22Rv1 (cell line): ENCODE data around the gene NFIX.

Source experiments
- H3K27ac ChIP-seq: fragments of 450-650 bp; 2 replicates; pipeline ENCODE4 v1.5.1; 2017
- ZFX ChIP-seq: fragments of 450-650 bp; IDR thresholded peaks from 2 replicates; pipeline ENCODE4 v1.6.1; 2017; ENCODE audit warnings: antibody characterized with exemption, borderline replicate concordance
- TF ChIP-seq, protein P1 (sequence below): fragments of 450-650 bp; IDR thresholded peaks from 2 replicates; pipeline ENCODE4 v1.5.1; 2017; ENCODE audit warnings: mild to moderate bottlenecking

NFIX gene

DNA sequence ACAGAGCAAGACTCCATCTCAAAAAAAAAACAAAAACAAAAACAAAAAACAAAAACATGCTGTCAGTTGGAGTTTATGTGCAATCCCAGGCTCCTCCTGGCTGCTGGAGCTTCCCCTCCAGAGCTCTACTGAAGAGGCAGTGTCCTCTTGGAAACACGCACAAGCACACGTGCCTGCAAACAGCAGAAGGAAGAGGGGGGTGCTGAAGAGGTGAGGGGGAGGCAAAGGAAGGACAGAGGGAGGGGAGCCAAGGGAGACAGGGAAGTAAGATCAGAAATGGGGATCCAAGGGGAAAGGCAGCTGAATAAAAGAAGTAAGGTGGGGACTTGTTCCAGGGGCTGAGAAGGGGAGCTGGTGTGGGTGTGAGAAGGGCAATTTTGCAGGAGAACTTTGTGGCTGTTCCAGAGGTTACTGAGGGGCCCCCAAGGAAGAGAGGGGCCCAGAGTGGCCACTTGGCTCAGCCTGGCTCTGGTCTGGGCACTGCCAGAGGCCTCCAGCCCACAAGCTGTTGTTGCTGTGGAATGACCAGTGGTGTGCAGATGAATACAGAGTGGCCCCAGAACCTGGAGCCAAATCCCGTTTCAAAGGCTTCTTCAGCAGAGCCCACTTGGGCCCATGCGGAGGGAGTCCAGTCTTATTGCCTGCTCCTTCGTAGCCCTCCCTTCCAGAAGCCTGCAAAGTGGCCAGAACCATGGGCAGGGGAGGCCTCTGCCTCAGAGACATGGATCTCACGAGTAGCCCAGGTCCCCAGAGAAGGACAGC is 73.0 kb downstream of the NFIX start:
- TF ChIP-seq, protein P1, sequence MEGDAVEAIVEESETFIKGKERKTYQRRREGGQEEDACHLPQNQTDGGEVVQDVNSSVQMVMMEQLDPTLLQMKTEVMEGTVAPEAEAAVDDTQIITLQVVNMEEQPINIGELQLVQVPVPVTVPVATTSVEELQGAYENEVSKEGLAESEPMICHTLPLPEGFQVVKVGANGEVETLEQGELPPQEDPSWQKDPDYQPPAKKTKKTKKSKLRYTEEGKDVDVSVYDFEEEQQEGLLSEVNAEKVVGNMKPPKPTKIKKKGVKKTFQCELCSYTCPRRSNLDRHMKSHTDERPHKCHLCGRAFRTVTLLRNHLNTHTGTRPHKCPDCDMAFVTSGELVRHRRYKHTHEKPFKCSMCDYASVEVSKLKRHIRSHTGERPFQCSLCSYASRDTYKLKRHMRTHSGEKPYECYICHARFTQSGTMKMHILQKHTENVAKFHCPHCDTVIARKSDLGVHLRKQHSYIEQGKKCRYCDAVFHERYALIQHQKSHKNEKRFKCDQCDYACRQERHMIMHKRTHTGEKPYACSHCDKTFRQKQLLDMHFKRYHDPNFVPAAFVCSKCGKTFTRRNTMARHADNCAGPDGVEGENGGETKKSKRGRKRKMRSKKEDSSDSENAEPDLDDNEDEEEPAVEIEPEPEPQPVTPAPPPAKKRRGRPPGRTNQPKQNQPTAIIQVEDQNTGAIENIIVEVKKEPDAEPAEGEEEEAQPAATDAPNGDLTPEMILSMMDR, result no peak
- TF ChIP-seq ZFX, result no peak
- H3K27ac ChIP-seq, result peak overlapping the region; percentile 17; the same call in 1 of the 2 replicates

DNA sequence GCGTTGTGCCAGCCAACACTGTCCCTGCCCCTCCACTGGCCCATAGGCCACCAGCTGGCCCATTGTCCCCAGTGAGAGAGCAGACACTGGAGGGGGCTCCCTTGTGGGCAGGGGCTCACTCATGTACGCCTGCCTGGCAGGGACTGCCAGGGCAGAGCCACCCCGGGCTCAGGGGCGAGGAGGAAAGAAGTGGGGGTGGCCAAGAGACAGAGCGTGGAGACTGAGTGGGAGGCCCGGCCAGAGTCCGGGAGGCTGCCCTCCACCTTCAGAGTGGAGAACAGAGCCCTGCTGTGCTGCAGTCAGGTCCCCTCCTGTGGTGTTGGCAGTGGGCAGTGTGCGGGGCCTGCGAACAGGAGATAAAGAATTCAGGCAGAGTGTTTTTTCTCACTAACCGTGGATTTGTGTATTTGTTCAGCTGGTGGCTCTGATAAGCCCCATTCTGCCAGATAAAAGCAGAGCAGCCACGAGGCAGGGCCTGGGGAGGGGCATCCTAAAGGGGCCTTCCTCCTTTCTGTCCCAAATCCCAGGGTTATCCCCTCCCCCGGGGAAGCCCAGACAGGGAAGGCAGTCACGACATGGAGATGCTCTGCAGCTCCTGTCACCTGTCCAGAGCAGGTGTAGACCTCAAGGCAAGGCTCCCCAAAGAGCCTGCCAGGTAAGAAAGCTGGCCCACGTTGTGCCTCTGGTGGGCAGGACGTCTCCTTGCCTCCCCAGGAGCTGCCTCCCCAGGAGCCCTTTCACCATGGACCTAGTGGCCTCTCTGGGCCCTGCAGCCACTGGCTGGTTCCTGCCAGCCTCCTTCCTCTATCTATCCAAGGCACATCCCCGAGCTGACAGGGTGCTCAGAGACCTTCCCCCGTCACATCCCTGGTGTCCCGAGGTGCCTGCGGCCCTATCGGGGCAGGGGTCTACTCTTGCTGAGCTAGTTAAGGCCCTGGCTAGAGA is 74.4 kb downstream of the NFIX start:
- TF ChIP-seq, protein P1, result no peak
- TF ChIP-seq ZFX, result no peak
- peak overlapping the region; percentile 39; the same call in 1 of the 2 replicates for H3K27ac ChIP-seq

DNA sequence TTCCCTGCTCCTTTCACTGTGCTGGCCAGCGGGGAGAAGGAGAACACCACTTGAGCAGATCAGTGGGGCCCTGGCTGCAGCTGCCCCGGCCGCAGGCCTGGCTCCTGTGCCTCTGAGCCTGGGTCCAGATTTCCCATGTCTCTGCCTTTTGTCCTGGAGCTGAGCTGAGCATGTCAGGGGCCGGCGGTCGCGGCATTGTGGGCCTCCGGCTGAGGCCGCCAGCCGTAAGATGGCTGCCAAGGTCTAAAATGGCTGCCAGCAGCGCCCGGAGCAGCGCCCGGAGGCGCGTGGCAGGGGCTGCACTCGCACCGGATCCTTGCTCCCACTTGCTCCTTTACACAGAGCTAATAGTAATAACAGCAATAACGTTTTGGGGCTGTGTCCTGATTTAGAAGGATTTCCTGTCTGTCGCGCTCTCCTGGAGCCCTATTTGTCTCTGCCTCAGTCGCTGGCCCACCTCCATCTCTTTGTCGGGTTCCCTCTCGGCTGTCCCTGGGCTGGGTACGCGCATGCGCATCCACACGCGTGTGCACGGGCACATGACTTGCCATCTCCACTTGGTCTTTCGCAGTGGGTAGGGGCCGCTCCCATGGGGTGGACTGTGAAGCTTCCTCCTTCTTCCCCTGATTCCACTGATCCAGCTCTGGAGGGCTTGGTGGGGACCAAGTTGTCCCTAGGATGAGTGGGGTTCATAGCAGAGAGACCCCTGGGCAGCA is 75.3 kb downstream of the NFIX start:
- TF ChIP-seq ZFX, result no peak
- TF ChIP-seq, protein P1, result no peak
- H3K27ac ChIP-seq, result peak overlapping the region; percentile 39; the same call in 1 of the 2 replicates

DNA sequence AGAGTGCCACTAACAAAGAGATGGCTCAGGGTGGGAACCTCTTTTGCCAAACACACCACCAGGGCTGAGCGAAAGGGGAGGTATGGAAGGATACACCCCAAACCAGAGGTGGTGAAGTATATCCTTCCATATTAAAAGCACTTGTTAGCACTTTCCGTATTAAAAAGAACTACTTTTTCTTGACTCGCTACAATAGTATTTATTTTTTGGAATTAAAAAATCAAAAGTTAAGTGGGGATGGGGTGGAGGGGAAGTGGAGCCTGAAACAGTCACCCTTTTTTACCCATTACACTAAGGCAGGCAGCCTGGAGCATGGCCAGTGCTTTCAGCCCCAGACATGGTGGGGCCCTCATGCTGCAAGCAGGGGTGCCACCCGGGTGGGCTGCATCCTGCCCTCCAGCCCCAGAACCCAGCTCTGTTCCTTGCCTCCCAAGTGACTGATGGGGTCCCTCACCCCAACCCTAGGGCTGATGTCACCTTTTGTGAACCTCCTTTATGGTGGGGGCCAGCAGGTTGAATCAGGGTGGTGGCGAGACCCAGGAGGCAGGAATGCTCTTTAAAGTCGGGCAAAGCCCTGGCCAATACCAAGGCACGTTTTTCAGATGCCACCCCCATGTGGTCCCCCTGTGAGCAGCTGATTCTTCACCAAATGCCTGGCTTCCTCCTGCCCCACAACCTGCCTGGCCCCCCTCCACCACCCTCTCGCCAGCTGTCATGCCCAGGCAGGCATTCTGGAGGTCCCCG is 76.3 kb downstream of the NFIX start:
- no peak for TF ChIP-seq ZFX
- TF ChIP-seq, protein P1, result no peak
- H3K27ac ChIP-seq, result 0 out of 2 replicates have a peak overlapping the region, but pooled peaks have one; percentile 0

DNA sequence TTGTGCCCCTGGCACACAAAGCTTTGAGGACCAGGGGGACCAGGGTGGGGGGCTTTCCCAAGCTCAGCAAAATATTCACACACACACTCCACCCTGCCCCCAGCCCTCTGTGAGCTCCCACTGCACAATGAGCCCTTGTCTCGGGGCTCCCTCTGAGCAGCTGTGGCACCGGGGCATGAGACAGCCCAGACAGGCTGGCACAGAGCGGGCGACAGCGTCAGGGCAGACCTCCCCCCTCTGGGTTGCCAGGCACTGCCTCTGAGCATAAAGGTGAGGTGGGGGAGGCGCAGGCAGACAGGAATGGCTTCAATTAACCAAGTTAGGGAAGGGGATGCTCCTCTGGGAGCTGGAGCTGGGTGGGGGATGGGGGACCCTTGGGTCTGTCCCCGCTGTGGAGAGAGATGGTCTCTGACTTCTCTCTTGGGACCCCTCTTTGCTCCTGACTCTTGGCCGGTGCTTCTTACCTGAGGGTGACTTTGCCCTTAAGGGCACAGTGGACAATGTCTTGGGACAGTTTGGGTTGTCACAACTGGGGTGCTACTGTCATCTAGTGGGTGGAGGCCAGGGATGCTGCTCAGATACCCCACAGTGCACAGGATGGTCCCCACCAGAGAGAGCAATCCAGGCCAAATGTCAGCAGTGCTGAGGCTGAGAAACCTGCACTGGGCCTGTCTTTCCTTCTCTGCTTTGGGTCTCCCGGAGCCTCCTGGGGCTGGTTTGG is 77.1 kb downstream of the NFIX start:
- H3K27ac ChIP-seq, result 0 out of 2 replicates have a peak overlapping the region, but pooled peaks have one; percentile 0
- TF ChIP-seq ZFX, result no peak
- TF ChIP-seq, protein P1, result no peak

DNA sequence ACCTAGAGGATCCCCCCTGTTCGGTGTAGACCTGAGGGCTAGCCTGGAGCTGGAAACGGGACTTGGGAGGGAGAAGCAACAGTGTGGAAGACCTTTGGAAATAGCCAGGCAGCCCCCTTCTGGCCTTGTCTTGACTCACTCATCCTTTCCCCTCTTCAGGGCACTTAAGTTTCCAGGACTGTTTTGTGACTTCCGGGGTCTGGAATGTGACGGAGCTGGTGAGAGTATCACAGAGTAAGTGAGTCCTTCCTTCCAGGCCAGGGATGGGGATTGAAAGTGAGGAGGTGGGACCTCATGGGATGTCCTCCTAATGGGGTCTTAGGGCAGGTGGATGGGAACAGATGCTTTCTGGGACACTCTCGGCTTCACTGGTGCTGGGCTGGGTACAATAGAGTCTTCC is 78.0 kb downstream of the NFIX start:
- no peak for TF ChIP-seq ZFX
- TF ChIP-seq, protein P1, result no peak
- no peak overlapping the region for H3K27ac ChIP-seq
